CD4-positive, alpha-beta memory T cell (primary cell): ENCODE measurements around the gene CACNA2D4. TPM values are rescaled to one million over a fixed set of nuclear protein-coding genes. Genes with fewer than 3 reads are reported as not detected.

Source experiments
- CTCF ChIA-PET: fragments of 350-600 bp; sonication (Branson Sonifier 250); formaldehyde crosslinking; loops from one replicate; lab custom pipeline; 2021; ENCODE audit warnings: inconsistent platforms; ENCODE audit not compliant: partially characterized antibody; lab: Charles Lee
- POLR2A ChIA-PET: fragments of 350-600 bp; sonication (Branson Sonifier 250); formaldehyde crosslinking; loops from one replicate; lab custom pipeline; 2021; ENCODE audit not compliant: partially characterized antibody; lab: Charles Lee
- DNase-seq, 5 donors: peaks; one replicate each; pipeline versions ENCODE4 v3.0.0 to v3.0.0-alpha.2; 2020 to 2022; ENCODE audit warnings: mixed read lengths in 1 of 5
- H3K27ac ChIP-seq: one replicate; pipeline ENCODE4 v1.7.0; 2013; ENCODE audit warnings: low read depth, low read length
- H3K27me3 ChIP-seq: 2 replicates; pipeline ENCODE4 v1.7.0; 2013; ENCODE audit warnings: mild to moderate bottlenecking, low read length, moderate library complexity; ENCODE audit not compliant: insufficient read depth
- H3K36me3 ChIP-seq: 2 replicates; pipeline ENCODE4 v1.7.0; 2013; ENCODE audit warnings: mild to moderate bottlenecking, low read length, moderate library complexity; ENCODE audit not compliant: insufficient read depth
- H3K4me1 ChIP-seq: 2 replicates; pipeline ENCODE4 v1.7.0; 2013; ENCODE audit warnings: mild to moderate bottlenecking, low read length, moderate library complexity; ENCODE audit not compliant: insufficient read depth
- H3K4me3 ChIP-seq, 2 donors: one replicate each; pipeline ENCODE4 v1.7.0; 2013; ENCODE audit warnings: low read length in 2 of 2, mild to moderate bottlenecking in 1 of 2
- H3K9me3 ChIP-seq, 2 donors: one replicate each; pipeline ENCODE4 v1.7.0; 2013; ENCODE audit warnings: low read length in 2 of 2, control low read depth in 1 of 2; ENCODE audit not compliant: control insufficient read depth in 1 of 2
- H3K27ac Mint-ChIP-seq, 7 donors: one replicate each; pipeline ENCODE4 v1.8.0; 2020 to 2021; ENCODE audit warnings: mixed read lengths in 7 of 7, mild to moderate bottlenecking in 6 of 7, inconsistent platforms in 3 of 7, moderate library complexity in 3 of 7
- H3K27me3 Mint-ChIP-seq, 2 donors: one replicate each; pipeline ENCODE4 v1.8.0; 2020 to 2021; ENCODE audit warnings: mixed read lengths in 2 of 2
- H3K36me3 Mint-ChIP-seq, 2 donors: one replicate each; pipeline ENCODE4 v1.8.0; 2020 to 2021; ENCODE audit warnings: mixed read lengths in 2 of 2, inconsistent platforms in 1 of 2, mild to moderate bottlenecking in 1 of 2
- H3K4me1 Mint-ChIP-seq, 4 donors: one replicate each; pipeline ENCODE4 v1.8.0; 2020 to 2021; ENCODE audit warnings: mixed read lengths in 4 of 4, mild to moderate bottlenecking in 1 of 4
- H3K4me3 Mint-ChIP-seq, 8 donors: one replicate each; pipeline ENCODE4 v1.8.0; 2020 to 2021; ENCODE audit warnings: mixed read lengths in 8 of 8, mild to moderate bottlenecking in 7 of 8, moderate library complexity in 6 of 8, inconsistent platforms in 3 of 8
- H3K9me3 Mint-ChIP-seq, 8 donors: one replicate each; pipeline ENCODE4 v1.8.0; 2020 to 2021; ENCODE audit warnings: mixed read lengths in 8 of 8, mild to moderate bottlenecking in 5 of 8, inconsistent platforms in 3 of 8, moderate library complexity in 1 of 8
- intact Hi-C: fragments of 100-400 bp; cut with micrococcal nuclease; formaldehyde crosslinking; loops from one replicate; pipeline ENCODE4 v1.15.1; 2023
- polyA plus RNA-seq, 2 donors: library from polyadenylated mRNA; unstranded; fragments of 300-500 nt; fragmentation: Illumina TruSeq; gene quantifications; one replicate each; pipeline ENCODE4 v1.2.3, GENCODE V29; 2021
- total RNA-seq, 2 experiments: library from RNA; stranded (reverse); gene quantifications; one replicate each; pipeline ENCODE4 v1.2.3, GENCODE V29; 2021

Gene CACNA2D4
- total and polyA plus RNA-seq, 4 experiments from 2014 or later: 12.4 to 19.2 (median 14.6) TPM

- peak overlapping the region in 1 of 7 donors; percentile 24 for H3K27ac Mint-ChIP-seq
- H3K4me3 Mint-ChIP-seq: no peak overlapping the region
- peaks cover 1 to 7% of the 10 kb centered on the region in 2 donors for H3K27me3 Mint-ChIP-seq
- ChIA-PET POLR2A (no interaction called here), CTCF (interaction anchor here (0.7 kb wide), 1 partner anchor 1181 kb away, joined by 3 read pairs; no protein-coding TSS in a partner anchor)
- intact Hi-C loops: no loop called here
- no peak for DNase-seq
- no peaks in the 10 kb centered on the region for H3K27me3 ChIP-seq
- H3K36me3 Mint-ChIP-seq: no peaks in the 10 kb centered on the region
- H3K4me1 ChIP-seq: peaks cover 4% of the 10 kb centered on the region
- H3K36me3 ChIP-seq: no peaks in the 10 kb centered on the region
- H3K9me3 ChIP-seq: no peaks in the 10 kb centered on the region
- H3K4me3 ChIP-seq: no peak overlapping the region
- H3K4me1 Mint-ChIP-seq: peaks cover 0 to 7% (median 2%) of the 10 kb centered on the region in 4 donors
- H3K27ac ChIP-seq: no peak overlapping the region
- H3K9me3 Mint-ChIP-seq: no peaks in the 10 kb centered on the region
These were observed 60.0 kb downstream of the CACNA2D4 start for GRCh38 chr12:1858456-1858855.

- Mint-ChIP-seq H3K36me3 (no peaks in the 10 kb centered on the region), H3K4me1 (peaks cover 0 to 7% (median 2%) of the 10 kb centered on the region in 4 donors), H3K27me3 (peaks cover 2 to 6% of the 10 kb centered on the region in 2 donors), H3K27ac (no peak overlapping the region), H3K4me3 (no peak overlapping the region), H3K9me3 (no peaks in the 10 kb centered on the region)
- no peaks in the 10 kb centered on the region for H3K9me3 ChIP-seq
- no peaks in the 10 kb centered on the region for H3K36me3 ChIP-seq
- H3K27ac ChIP-seq: no peak overlapping the region
- H3K27me3 ChIP-seq: no peaks in the 10 kb centered on the region
- H3K4me1 ChIP-seq: peaks cover 4% of the 10 kb centered on the region
- H3K4me3 ChIP-seq: no peak overlapping the region
- ChIA-PET POLR2A (no interaction called here), CTCF (interaction anchor here (0.6 to 0.7 kb wide), 2 partner anchors 164 to 1181 kb away, joined by 3 to 4 read pairs; no protein-coding TSS in a partner anchor)
- no peak for DNase-seq
- intact Hi-C loops: no loop called here
These were observed 60.6 kb downstream of the CACNA2D4 start for GRCh38 chr12:1857821-1858220.

- H3K9me3 ChIP-seq: no peaks in the 10 kb centered on the region
- no peaks in the 10 kb centered on the region for H3K36me3 Mint-ChIP-seq
- H3K27me3 ChIP-seq: no peaks in the 10 kb centered on the region
- DNase-seq: no peak
- no peaks in the 10 kb centered on the region for H3K9me3 Mint-ChIP-seq
- H3K27me3 Mint-ChIP-seq: peaks cover 2 to 3% of the 10 kb centered on the region in 2 donors
- H3K4me3 ChIP-seq: no peak overlapping the region
- ChIA-PET CTCF (interaction anchor here (0.6 kb wide), 1 partner anchor 165 kb away, joined by 4 read pairs; no protein-coding TSS in a partner anchor), POLR2A (no interaction called here)
- intact Hi-C loops: no loop called here
- H3K27ac Mint-ChIP-seq: peak overlapping the region in 1 of 7 donors; percentile 44
- no peak overlapping the region for H3K27ac ChIP-seq
- no peaks in the 10 kb centered on the region for H3K36me3 ChIP-seq
- H3K4me3 Mint-ChIP-seq: peak overlapping the region in 1 of 8 donors; percentile 19
- H3K4me1 ChIP-seq: peaks cover 4% of the 10 kb centered on the region
- peaks cover 0 to 7% (median 2%) of the 10 kb centered on the region in 4 donors for H3K4me1 Mint-ChIP-seq
These were observed 61.4 kb downstream of the CACNA2D4 start for GRCh38 chr12:1857086-1857485.

GRCh38 chr12:1855241-1855640 lies 63.2 kb downstream of the CACNA2D4 start:
- peaks cover 3 to 6% of the 10 kb centered on the region in 2 donors for H3K27me3 Mint-ChIP-seq
- CTCF ChIA-PET: no interaction called here
- Histone ChIP-seq H3K27me3 (no peaks in the 10 kb centered on the region), H3K4me1 (peaks cover 4% of the 10 kb centered on the region), H3K36me3 (no peaks in the 10 kb centered on the region), H3K27ac (no peak overlapping the region), H3K9me3 (no peaks in the 10 kb centered on the region), H3K4me3 (no peak overlapping the region)
- no peaks in the 10 kb centered on the region for H3K9me3 Mint-ChIP-seq
- no peaks in the 10 kb centered on the region for H3K36me3 Mint-ChIP-seq
- no peak for DNase-seq
- intact Hi-C loops: no loop called here
- peaks cover 0 to 7% (median 5%) of the 10 kb centered on the region in 4 donors for H3K4me1 Mint-ChIP-seq
- peak overlapping the region in 2 of 7 donors; percentile 19 to 57 for H3K27ac Mint-ChIP-seq
- peak overlapping the region in 1 of 8 donors; percentile 61 for H3K4me3 Mint-ChIP-seq
- POLR2A ChIA-PET: no interaction called here

- no peaks in the 10 kb centered on the region for H3K36me3 Mint-ChIP-seq
- H3K27ac Mint-ChIP-seq: no peak overlapping the region
- Histone ChIP-seq H3K4me1 (peaks cover 4% of the 10 kb centered on the region), H3K27ac (no peak overlapping the region), H3K36me3 (no peaks in the 10 kb centered on the region), H3K4me3 (no peak overlapping the region), H3K27me3 (no peaks in the 10 kb centered on the region), H3K9me3 (no peaks in the 10 kb centered on the region)
- H3K4me3 Mint-ChIP-seq: no peak overlapping the region
- no peaks in the 10 kb centered on the region for H3K9me3 Mint-ChIP-seq
- DNase-seq: no peak
- POLR2A ChIA-PET: no interaction called here
- intact Hi-C loops: no loop called here
- H3K27me3 Mint-ChIP-seq: peaks cover 1 to 6% of the 10 kb centered on the region in 2 donors
- CTCF ChIA-PET: no interaction called here
- peaks cover 0 to 7% (median 5%) of the 10 kb centered on the region in 4 donors for H3K4me1 Mint-ChIP-seq
These were observed 64.7 kb downstream of the CACNA2D4 start for GRCh38 chr12:1853716-1854115.

- intact Hi-C loops: no loop called here
- no peak for DNase-seq
- no peak overlapping the region for H3K27ac ChIP-seq
- no peak overlapping the region for H3K4me3 ChIP-seq
- ChIA-PET CTCF (no interaction called here), POLR2A (no interaction called here)
- H3K4me3 Mint-ChIP-seq: no peak overlapping the region
- no peak overlapping the region for H3K27ac Mint-ChIP-seq
- H3K4me1 ChIP-seq: peaks cover 4% of the 10 kb centered on the region
- H3K9me3 ChIP-seq: no peaks in the 10 kb centered on the region
- no peaks in the 10 kb centered on the region for H3K36me3 Mint-ChIP-seq
- peaks cover 0 to 7% (median 5%) of the 10 kb centered on the region in 4 donors for H3K4me1 Mint-ChIP-seq
- peaks cover 1 to 6% of the 10 kb centered on the region in 2 donors for H3K27me3 Mint-ChIP-seq
- H3K36me3 ChIP-seq: no peaks in the 10 kb centered on the region
- H3K9me3 Mint-ChIP-seq: no peaks in the 10 kb centered on the region
- H3K27me3 ChIP-seq: no peaks in the 10 kb centered on the region
These were observed 66.4 kb downstream of the CACNA2D4 start for GRCh38 chr12:1852076-1852475.

GRCh38 chr12:1851151-1851701 lies 67.2 kb downstream of the CACNA2D4 start:
- Mint-ChIP-seq H3K36me3 (no peaks in the 10 kb centered on the region), H3K4me1 (peaks cover 0 to 7% (median 5%) of the 10 kb centered on the region in 4 donors), H3K4me3 (no peak overlapping the region), H3K27me3 (peaks cover 1 to 6% of the 10 kb centered on the region in 2 donors), H3K27ac (no peak overlapping the region), H3K9me3 (no peaks in the 10 kb centered on the region)
- ChIA-PET POLR2A (no interaction called here), CTCF (no interaction called here)
- no peak for DNase-seq
- no peaks in the 10 kb centered on the region for H3K9me3 ChIP-seq
- no peak overlapping the region for H3K4me3 ChIP-seq
- H3K4me1 ChIP-seq: peaks cover 4% of the 10 kb centered on the region
- no peak overlapping the region for H3K27ac ChIP-seq
- intact Hi-C loops: no loop called here
- H3K27me3 ChIP-seq: no peaks in the 10 kb centered on the region
- no peaks in the 10 kb centered on the region for H3K36me3 ChIP-seq
